Measurements from ENCODE around the gene RCAN3.
"Not testable (repeated sequence)": the region's sequence is repeated elsewhere in the genome, so short reads cannot be mapped to it uniquely, and the experiment has no call there.

RCAN3 gene

DNA sequence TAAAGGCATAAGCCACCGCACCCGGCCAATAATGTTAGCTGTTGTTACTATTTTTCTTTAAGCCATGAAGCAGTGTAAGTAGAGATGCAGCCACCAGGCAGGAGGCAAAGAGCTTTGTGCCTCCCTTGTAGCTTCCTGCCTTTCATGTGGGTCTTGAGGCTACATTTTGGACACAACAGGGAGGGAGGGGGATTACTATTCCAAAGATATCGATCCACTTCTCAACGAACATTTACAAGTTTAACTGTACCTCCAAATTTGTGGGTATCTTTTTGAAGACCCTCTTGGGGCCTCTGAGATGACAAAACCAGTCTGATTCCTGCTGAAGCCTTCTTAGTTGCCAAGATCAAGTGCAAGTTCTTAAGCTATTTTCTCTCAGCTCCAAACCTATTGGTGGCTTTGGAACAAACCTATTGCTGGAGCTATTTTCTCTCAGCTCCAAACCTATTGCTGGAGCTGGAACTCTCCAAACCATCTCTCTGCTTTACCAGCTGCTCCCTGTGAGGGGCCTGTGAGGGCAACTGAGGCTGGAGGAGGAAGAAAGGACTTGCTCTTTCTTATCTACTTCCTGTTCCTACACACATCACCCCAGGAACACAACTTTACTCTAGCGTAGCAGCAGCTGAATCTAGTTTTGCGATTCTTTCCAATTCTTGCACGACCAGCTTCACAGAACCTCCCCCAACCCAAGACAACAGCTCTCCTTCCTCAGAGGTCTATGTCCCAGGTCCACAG lies 16.1 kb upstream of the RCAN3 start:
- no peak for DNase-seq

DNA sequence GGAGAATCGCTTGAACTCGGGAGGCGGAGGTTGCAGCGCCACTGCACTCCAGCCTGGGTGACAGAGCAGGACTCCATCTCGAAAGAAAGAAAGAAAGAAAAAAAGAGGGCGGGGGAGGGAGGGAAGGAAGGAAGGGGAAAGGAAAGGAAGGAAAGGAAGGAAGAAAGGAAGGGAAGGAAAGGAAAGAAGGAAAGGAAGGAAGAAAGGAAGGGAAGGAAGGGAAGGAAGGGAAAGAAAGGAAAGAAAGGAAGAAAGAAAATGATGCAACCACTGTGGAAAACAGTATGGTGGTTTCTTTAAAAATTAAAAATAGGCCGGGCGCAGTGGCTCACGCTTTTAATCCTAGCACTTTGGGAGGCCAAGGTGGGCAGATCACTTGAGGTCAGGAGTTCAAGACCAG lies 15.2 kb upstream of the RCAN3 start:
- no peak for DNase-seq

GRCh38 chr1:24488159-24488558 lies 14.5 kb upstream of the RCAN3 start:
- DNase-seq: not testable (repeated sequence)

DNA sequence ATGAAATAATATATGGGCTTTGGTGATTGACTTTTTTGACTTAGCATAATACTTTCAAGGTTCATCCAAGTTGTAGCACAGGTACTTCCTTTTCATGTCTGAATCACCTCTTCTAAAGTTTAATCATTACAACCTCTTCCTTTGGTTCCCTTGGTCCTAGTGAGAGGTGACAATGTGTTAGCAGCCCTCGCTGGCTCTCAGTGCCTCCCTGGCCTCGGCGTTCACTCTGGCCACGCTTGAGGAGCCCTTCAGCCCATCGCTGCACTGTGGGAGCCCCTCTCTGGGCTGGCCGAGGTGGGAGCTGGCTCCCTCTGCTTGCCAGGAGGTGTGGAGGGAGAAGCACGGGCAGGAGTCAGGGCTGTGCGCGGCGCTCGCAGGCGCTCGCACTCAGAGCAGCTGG lies 13.0 kb upstream of the RCAN3 start:
- DNase-seq: no peak

- no peak for DNase-seq
Measured at GRCh38 chr1:24490101-24490781, 12.4 kb upstream of the RCAN3 start.

- DNase-seq: no peak
Measured at GRCh38 chr1:24491577-24492360, 10.9 kb upstream of the RCAN3 start.

- not testable (repeated sequence) for DNase-seq
Measured at GRCh38 chr1:24492935-24493334, 9.7 kb upstream of the RCAN3 start.

- DNase-seq: no peak
Measured at GRCh38 chr1:24493785-24494184, 8.9 kb upstream of the RCAN3 start.

GRCh38 chr1:24498589-24498988 lies 4.0 kb upstream of the RCAN3 start:
- DNase-seq: no peak

GRCh38 chr1:24500448-24501048 lies 2.1 kb upstream of the RCAN3 start:
- no peak for DNase-seq

DNA sequence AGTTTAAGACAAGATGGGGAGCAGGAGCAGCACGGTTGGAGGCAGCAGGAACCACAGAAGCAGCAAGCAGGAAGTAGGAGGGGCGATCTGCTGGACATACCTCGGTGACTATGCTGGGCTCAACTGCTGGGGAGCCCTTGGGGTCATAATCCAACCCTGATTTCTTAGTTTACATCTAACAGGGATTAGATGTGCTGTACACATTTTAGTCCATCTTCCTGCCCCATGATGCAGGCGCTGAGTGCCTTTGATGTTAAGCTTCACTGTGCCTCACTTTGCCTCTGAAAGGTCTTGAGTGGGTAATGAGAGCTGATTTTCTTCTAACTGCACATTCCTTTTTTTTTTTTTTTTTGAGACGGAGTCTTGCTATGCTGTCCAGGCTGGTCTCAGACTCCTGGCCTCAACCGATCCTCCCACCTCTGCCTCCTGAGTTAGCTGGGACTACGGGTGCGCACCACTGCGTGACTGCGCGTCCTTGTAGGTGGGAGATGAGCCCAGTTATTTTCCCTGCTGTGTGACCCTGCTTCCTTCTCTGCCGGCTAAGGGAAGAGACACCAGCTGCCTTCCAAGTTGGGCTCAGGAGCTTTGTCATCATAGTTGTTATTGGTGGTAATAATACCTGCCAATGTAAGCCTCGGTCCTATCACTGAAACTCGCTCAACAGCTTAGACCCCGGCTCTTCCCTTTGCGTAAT lies 1.1 kb upstream of the RCAN3 start:
- DNase-seq: peak; percentile 75

DNA sequence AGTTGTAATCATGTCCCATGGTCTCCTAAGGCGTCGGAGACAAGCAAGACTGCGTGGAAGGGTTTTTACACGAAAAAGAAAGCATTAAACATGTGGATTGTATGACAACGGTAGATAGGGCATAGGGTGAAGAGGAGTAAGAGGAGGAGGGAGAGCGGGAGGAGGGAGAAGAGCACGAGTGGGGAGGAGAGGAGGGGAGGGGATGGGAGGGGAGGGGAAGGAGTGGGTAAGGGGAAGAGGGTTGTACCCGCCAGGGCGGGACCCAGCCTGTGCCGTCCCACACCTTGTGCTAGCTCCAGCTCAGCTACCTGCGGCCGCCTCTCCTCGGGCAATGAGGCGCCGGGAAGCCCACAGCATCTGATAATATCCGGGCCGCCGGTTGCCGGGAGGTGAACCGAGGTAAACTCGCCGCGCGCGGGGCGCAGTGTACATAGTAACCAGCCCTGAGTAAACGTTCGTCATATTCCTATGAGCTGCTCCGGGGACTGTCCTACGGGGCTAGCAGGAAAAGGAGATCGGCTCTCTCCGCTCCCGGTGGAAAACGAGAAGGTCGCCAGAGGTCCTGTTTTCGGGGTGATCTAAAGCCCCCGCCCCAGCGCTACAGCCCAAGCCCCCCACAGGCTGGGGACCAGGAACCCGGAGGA lies 449 bp upstream of the RCAN3 start:
- DNase-seq: peak; percentile 64

GRCh38 chr1:24503059-24503751 lies 569 bp downstream of the RCAN3 start:
- peak; percentile 3 for DNase-seq

- DNase-seq: no peak
Measured at GRCh38 chr1:24503870-24504523, 1.4 kb downstream of the RCAN3 start.

- no peak for DNase-seq
Measured at GRCh38 chr1:24504560-24504959, 1.9 kb downstream of the RCAN3 start.

DNA sequence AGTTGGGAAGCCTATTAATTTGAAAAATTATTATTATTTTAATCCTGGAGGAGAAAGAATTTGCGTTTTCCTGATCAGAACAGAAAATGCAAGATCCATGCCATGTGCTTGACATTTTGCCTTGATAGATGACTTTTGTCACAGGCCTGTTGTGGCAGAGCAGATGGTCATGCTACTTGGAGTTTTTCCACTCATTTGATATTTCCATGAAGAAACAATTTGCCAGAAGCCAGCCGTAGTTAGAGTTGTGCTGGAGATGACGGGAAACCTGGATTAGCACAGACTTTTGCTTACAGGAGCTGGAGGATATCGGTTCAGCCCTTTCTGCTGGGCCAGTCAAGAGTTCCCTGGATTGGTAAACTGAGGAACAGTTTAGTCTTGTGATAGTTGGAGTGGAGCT lies 3.2 kb downstream of the RCAN3 start:
- DNase-seq: no peak

DNA sequence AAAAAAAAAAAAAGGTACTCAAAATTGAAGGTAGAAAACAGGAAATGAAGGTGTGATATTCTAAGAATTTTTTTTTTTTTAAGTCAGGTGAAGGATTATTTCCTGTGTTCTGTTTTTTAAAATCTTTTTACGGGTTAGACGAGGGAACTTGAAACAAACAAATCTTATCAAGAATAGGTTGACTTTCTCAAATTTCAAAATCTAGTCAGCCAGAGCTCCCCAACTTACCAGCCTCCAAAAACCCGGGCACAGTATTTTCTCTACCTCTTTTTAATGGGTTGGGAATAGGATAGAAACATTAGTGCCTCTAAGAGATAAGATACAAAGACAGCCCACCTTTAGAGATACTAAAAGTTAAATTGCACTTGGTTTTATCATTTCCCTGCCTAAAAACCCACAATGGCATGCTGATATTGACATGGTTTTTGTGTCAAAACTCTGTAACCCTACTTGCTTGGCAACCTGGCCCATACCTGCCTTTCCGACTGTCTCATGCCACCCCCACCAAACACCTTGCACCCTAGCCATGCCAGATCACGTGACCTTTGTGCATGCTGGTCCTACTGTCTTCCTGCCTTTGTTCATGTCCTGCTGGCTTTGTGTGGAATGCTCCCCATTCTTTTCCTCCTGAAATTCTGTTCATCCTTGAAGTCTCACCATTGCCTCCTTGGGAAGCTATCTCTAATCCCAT lies 4.2 kb downstream of the RCAN3 start:
- no peak for DNase-seq

GRCh38 chr1:24507405-24507804 lies 4.8 kb downstream of the RCAN3 start:
- DNase-seq: no peak

DNA sequence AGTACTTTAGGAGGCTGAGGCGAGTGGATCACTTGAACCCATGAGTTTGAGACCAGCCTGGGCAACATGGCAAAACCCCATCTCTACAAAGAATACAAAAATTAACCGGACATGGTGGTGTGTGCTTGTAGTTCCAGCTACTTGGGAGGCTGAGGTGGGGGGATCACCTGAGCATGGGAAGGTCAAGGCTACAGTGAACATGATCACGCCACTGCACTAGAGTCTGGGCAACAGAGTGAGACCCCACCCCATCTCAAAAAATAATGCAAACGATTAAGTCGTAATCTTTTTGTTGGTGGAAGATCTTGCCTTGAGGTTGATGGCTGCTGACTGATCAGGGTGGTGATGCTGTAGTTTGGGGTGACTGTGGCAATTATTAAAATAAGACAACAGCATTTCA lies 6.3 kb downstream of the RCAN3 start:
- DNase-seq: no peak

DNA sequence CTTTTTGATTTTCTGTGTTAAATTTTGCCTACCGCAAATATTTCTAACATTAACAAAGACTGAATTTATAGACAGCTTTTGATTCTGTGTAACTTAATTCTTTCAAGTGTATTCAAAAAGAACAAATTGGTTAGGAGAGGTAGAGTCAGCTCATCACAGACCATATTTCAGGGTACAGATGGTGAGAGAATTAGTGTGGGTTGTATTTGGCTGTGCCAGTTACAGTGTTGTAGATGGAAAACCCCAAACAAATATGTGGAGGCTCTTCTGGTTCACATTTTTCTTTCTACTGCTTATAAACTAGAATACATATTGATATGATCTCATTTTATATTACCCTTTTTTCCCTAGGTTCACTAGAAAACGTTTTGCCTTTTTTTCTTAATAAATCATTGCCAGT lies 11.1 kb downstream of the RCAN3 start:
- DNase-seq: no peak

GRCh38 chr1:24514946-24515345 lies 12.3 kb downstream of the RCAN3 start:
- DNase-seq: no peak
